SIG-M5 treated with dmso at 0.1 percent for 504 hours (cell line): ENCODE results near the gene NDUFS2.

Experiments used
- DNase-seq: peaks from one replicate; lab custom pipeline; 2025; ENCODE audit not compliant: unreplicated experiment; lab: John Stamatoyannopoulos, UW

NDUFS2 gene

GRCh38 chr1:161193561-161194235 lies 8.5 kb upstream of the NDUFS2 start:
- no peak for DNase-seq

- peak; percentile 86 for DNase-seq
These were observed 7.0 kb upstream of the NDUFS2 start for GRCh38 chr1:161195171-161195570.

- no peak for DNase-seq
These were observed 6.1 kb upstream of the NDUFS2 start for GRCh38 chr1:161196111-161196510.

GRCh38 chr1:161196521-161197451 lies 5.4 kb upstream of the NDUFS2 start:
- DNase-seq: no peak

GRCh38 chr1:161197560-161198193 lies 4.5 kb upstream of the NDUFS2 start:
- no peak for DNase-seq

GRCh38 chr1:161198194-161198896 lies 3.8 kb upstream of the NDUFS2 start:
- no peak for DNase-seq

- no peak for DNase-seq
These were observed 3.2 kb upstream of the NDUFS2 start, which contains the start of gene ADAMTS4 for GRCh38 chr1:161198897-161199431. TSS of gene ADAMTS4 (minus strand) at chr1:161199054. CDS start at chr1:161198627, 427 bp downstream.

- DNase-seq: no peak
These were observed 2.5 kb upstream of the NDUFS2 start for GRCh38 chr1:161199506-161200139.

- DNase-seq: no peak
These were observed 1.7 kb upstream of the NDUFS2 start for GRCh38 chr1:161200421-161200991.

- DNase-seq: peak; percentile 68
These were observed 953 bp upstream of the NDUFS2 start for GRCh38 chr1:161200992-161201835.

- no peak for DNase-seq
These were observed 4.4 kb downstream of the NDUFS2 start for GRCh38 chr1:161206411-161207140.

- no peak for DNase-seq
These were observed 5.0 kb downstream of the NDUFS2 start for GRCh38 chr1:161207173-161207572.

- peak; percentile 82 for DNase-seq
These were observed 7.7 kb downstream of the NDUFS2 start for GRCh38 chr1:161209790-161210409.

- DNase-seq: peak; percentile 70
These were observed 12.2 kb downstream of the NDUFS2 start for GRCh38 chr1:161214369-161214768.

GRCh38 chr1:161215076-161215475 lies 12.9 kb downstream of the NDUFS2 start, which contains the start of gene FCER1G:
TSS of gene FCER1G (plus strand) at chr1:161215295. CDS start at chr1:161215322, 27 bp downstream.
- peak; percentile 69 for DNase-seq

- peak; percentile 98 for DNase-seq
These were observed 15.0 kb downstream of the NDUFS2 start for GRCh38 chr1:161216945-161217712.

GRCh38 chr1:161217831-161218230 lies 15.7 kb downstream of the NDUFS2 start:
- no peak for DNase-seq
